SK-N-SH (cell line): Measurements from ENCODE around the gene ZNF79. TPM values are rescaled to one million over a fixed set of nuclear protein-coding genes. Genes with fewer than 3 reads are reported as not detected.

Source experiments
- CTCF ChIA-PET: fragments of 300-600, 350-600 bp; formaldehyde crosslinking; extraction: SDS; loops from one replicate; lab custom pipeline; 2021; lab: Yijun Ruan, JAX
- POLR2A ChIA-PET: fragments of 350-600 bp; sonication (Branson Sonifier 250); formaldehyde crosslinking; extraction: SDS; loops from one replicate; lab custom pipeline; 2020; ENCODE audit warnings: antibody characterized with exemption, inconsistent platforms; lab: Yijun Ruan, JAX
- DNase-seq: peaks from one replicate; pipeline ENCODE4 v3.0.0; 2012
- H2AFZ ChIP-seq: fragments of 200-600 bp; sonication (generic); 2 replicates; pipeline ENCODE4 v1.8.1; 2016; ENCODE audit warnings: antibody characterized with exemption, mild to moderate bottlenecking, low read depth
- H3F3A ChIP-seq: fragments of 200-600 bp; sonication (generic); replicated peaks from 2 replicates; pipeline ENCODE3; 2016; ENCODE audit warnings: antibody characterized with exemption, mild to moderate bottlenecking; ENCODE audit not compliant: insufficient read depth
- H3K27ac ChIP-seq, 2 experiments: fragments of 200-500 bp in 1 of 2; fragments of 200-600 bp in 1 of 2; sonication (Bioruptor generic) in 1 of 2; sonication (generic), shearing (Covaris generic) in 1 of 2; 2 replicates each; pipeline versions ENCODE4 v1.5.1 to v1.6.1; 2014 to 2016; ENCODE audit warnings: low read depth in 2 of 2, inconsistent platforms in 1 of 2, low read length in 1 of 2, mild to moderate bottlenecking in 1 of 2, mixed read lengths in 1 of 2
- H3K27me3 ChIP-seq: fragments of 200-600 bp; sonication (generic), shearing (Covaris generic); 2 replicates; pipeline ENCODE4 v1.6.1; 2016; ENCODE audit warnings: mixed run types; ENCODE audit not compliant: insufficient read depth
- H3K36me3 ChIP-seq, 2 experiments: fragments of 200-500 bp in 1 of 2; fragments of 200-600 bp in 1 of 2; sonication (Bioruptor generic) in 1 of 2; sonication (generic) in 1 of 2; replicated peaks in 1 of 2; 2 replicates each; pipeline versions ENCODE3 to v1.5.1; 2014 to 2016; ENCODE audit warnings: low read length in 1 of 2, mild to moderate bottlenecking in 1 of 2; ENCODE audit not compliant: insufficient read depth in 2 of 2, control insufficient read depth in 1 of 2
- H3K4me1 ChIP-seq, 2 experiments: fragments of 200-500 bp in 1 of 2; fragments of 200-600 bp in 1 of 2; sonication (Bioruptor generic) in 1 of 2; sonication (generic), shearing (Covaris generic) in 1 of 2; 2 replicates each; pipeline versions ENCODE4 v1.5.1 to v1.6.1; 2014 to 2016; ENCODE audit warnings: low read depth in 1 of 2, low read length in 1 of 2, mixed run types in 1 of 2; ENCODE audit not compliant: insufficient read depth in 2 of 2, control insufficient read depth in 1 of 2
- H3K4me2 ChIP-seq: fragments of 200-600 bp; sonication (generic), shearing (Covaris generic); 2 replicates; pipeline ENCODE4 v1.6.1; 2017; ENCODE audit warnings: mixed run types
- H3K4me3 ChIP-seq, 2 experiments: fragments of 200-500 bp in 1 of 2; fragments of 200-600 bp in 1 of 2; sonication (Bioruptor generic) in 1 of 2; sonication (generic), shearing (Covaris generic) in 1 of 2; 2 replicates each; pipeline versions ENCODE4 v1.5.1 to v1.8.1; 2014 to 2016; ENCODE audit warnings: low read depth in 2 of 2, inconsistent platforms in 1 of 2, low read length in 1 of 2, mild to moderate bottlenecking in 1 of 2, mixed read lengths in 1 of 2, moderate library complexity in 1 of 2
- H3K79me2 ChIP-seq: fragments of 200-600 bp; sonication (generic); 2 replicates; pipeline ENCODE4 v1.8.1; 2017; ENCODE audit warnings: mild to moderate bottlenecking; ENCODE audit not compliant: insufficient read depth
- H3K9ac ChIP-seq: fragments of 200-600 bp; sonication (generic); 2 replicates; pipeline ENCODE4 v1.6.1; 2017; ENCODE audit warnings: mixed run types
- H3K9me2 ChIP-seq: fragments of 200-600 bp; sonication (generic); 2 replicates; pipeline ENCODE4 v1.6.1; 2017; ENCODE audit warnings: mixed run types
- H3K9me3 ChIP-seq: fragments of 200-600 bp; sonication (generic); 2 replicates; pipeline ENCODE4 v1.6.1; 2017; ENCODE audit warnings: mixed run types, mild to moderate bottlenecking, moderate library complexity
- H4K20me1 ChIP-seq: fragments of 200-600 bp; sonication (generic); 2 replicates; pipeline ENCODE4 v1.6.1; 2017; ENCODE audit warnings: mild to moderate bottlenecking, mixed run types; ENCODE audit not compliant: insufficient read depth
- CHD2 ChIP-seq: fragments of 150-350 bp; IDR thresholded peaks from 2 replicates; pipeline ENCODE4 v1.6.1; 2018; ENCODE audit warnings: low read length; ENCODE audit not compliant: partially characterized antibody
- EP300 ChIP-seq, 2 experiments: IDR thresholded peaks; 2 replicates each; pipeline versions ENCODE4 v1.4.0 to v1.6.1; 2012; ENCODE audit warnings: borderline replicate concordance in 1 of 2, low read depth in 1 of 2, low read length in 1 of 2
- FOXJ3 ChIP-seq: sonication (generic); formaldehyde crosslinking; IDR thresholded peaks from 2 replicates; pipeline ENCODE4 v1.5.1; 2020; ENCODE audit warnings: mild to moderate bottlenecking, missing genetic modification reagents
- FOXM1 ChIP-seq: IDR thresholded peaks from 2 replicates; pipeline ENCODE4 v1.4.0; 2012; ENCODE audit warnings: low read depth, mild to moderate bottlenecking
- JUND ChIP-seq: IDR thresholded peaks from 2 replicates; pipeline ENCODE4 v1.4.0; 2012
- MEF2A ChIP-seq: IDR thresholded peaks from 2 replicates; pipeline ENCODE4 v1.4.0; 2012; ENCODE audit warnings: low read depth, borderline replicate concordance
- MXI1 ChIP-seq: IDR thresholded peaks from 2 replicates; pipeline ENCODE4 v1.6.1; 2012; ENCODE audit warnings: mild to moderate bottlenecking, low read depth, low read length, improper control_type of control experiment
- NFIC ChIP-seq: IDR thresholded peaks from 2 replicates; pipeline ENCODE4 v1.4.0; 2012; ENCODE audit warnings: borderline replicate concordance
- NRF1 ChIP-seq: IDR thresholded peaks from 2 replicates; pipeline ENCODE4 v1.6.1; 2012; ENCODE audit warnings: low read depth, mild to moderate bottlenecking, low read length
- RAD21 ChIP-seq: IDR thresholded peaks from 2 replicates; pipeline ENCODE4 v1.6.1; 2012; ENCODE audit warnings: mild to moderate bottlenecking, low read length
- RXRA ChIP-seq: IDR thresholded peaks from 2 replicates; pipeline ENCODE4 v1.4.0; 2012; ENCODE audit warnings: low read depth, mild to moderate bottlenecking, borderline replicate concordance
- SIN3A ChIP-seq: IDR thresholded peaks from 2 replicates; pipeline ENCODE4 v1.6.1; 2012; ENCODE audit warnings: low read depth, mild to moderate bottlenecking, low read length, moderate library complexity, borderline replicate concordance
- TEAD4 ChIP-seq: IDR thresholded peaks from 2 replicates; pipeline ENCODE4 v1.4.0; 2012; ENCODE audit warnings: mild to moderate bottlenecking, borderline replicate concordance; ENCODE audit not compliant: insufficient read depth
- USF2 ChIP-seq: fragments of 150-350 bp; IDR thresholded peaks from 2 replicates; pipeline ENCODE4 v1.6.1; 2017; ENCODE audit warnings: antibody characterized with exemption, low read length, low read depth, borderline replicate concordance
- YY1 ChIP-seq: IDR thresholded peaks from 2 replicates; pipeline ENCODE4 v1.4.0; 2012; ENCODE audit warnings: low read depth, mild to moderate bottlenecking
- WGBS: methylation state at CpG from one replicate; pipeline ENCODE4 v1.1.6; 2017; ENCODE audit warnings: low lambda C conversion rate; 5-methylcytosine and 5-hydroxymethylcytosine counted together
- polyA plus RNA-seq, 3 experiments: library from polyadenylated mRNA; depleted of rRNA; stranded (reverse); fragments of >200 nt; gene quantifications; 2 replicates each; pipeline ENCODE4 v1.2.3, GENCODE V29; 2012
- TF ChIP-seq, protein P1 (sequence below): IDR thresholded peaks from 2 replicates; pipeline ENCODE4; 2012
- TF ChIP-seq, protein P2 (sequence below): IDR thresholded peaks from 2 replicates; pipeline ENCODE4 v1.4.0; 2012; ENCODE audit warnings: low read depth
- TF ChIP-seq, protein P3 (sequence below): IDR thresholded peaks from 2 replicates; pipeline ENCODE4 v1.6.1; 2012; ENCODE audit warnings: mild to moderate bottlenecking, low read depth, low read length, moderate library complexity
- TF ChIP-seq, protein P4 (sequence below): IDR thresholded peaks from 2 replicates; pipeline ENCODE4 v1.4.0; 2012; ENCODE audit warnings: low read depth, borderline replicate concordance

Gene ZNF79
- polyA plus RNA-seq, 1 of the 3 experiments (the other 2 are of a cell fraction), result 4.6 TPM

DNA sequence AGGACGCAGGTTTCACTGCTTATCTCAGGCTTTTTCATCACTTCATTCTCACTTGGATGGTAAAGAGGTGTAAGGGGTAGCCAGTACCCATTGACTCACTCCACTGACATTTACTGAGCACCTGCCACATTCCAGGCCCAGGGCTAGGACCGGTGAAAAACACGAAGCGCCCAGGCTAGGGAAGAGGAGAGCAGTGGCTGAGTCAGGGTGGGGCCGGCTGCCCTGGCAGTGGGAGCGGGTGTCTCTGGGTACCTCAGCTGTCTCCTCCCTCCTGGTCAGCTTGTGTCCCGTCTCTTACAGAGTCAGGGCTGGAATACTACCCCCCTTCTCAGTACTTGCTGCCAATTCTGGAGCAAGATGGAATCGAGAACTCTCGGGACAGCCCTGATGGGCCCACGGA is 49.3 kb downstream of the ZNF79 start:
- no peaks in the 10 kb centered on the region for H3K79me2 ChIP-seq
- H3K9me2 ChIP-seq, result no peaks in the 10 kb centered on the region
- no peak for TF ChIP-seq RXRA
- TF ChIP-seq TEAD4, result no peak
- no peak for TF ChIP-seq MXI1
- TF ChIP-seq, protein P1, sequence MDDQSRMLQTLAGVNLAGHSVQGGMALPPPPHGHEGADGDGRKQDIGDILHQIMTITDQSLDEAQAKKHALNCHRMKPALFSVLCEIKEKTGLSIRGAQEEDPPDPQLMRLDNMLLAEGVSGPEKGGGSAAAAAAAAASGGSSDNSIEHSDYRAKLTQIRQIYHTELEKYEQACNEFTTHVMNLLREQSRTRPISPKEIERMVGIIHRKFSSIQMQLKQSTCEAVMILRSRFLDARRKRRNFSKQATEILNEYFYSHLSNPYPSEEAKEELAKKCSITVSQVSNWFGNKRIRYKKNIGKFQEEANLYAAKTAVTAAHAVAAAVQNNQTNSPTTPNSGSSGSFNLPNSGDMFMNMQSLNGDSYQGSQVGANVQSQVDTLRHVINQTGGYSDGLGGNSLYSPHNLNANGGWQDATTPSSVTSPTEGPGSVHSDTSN, result no peak
- TF ChIP-seq FOXJ3 (CRISPR knock-in tag), result no peak
- TF ChIP-seq, protein P2, sequence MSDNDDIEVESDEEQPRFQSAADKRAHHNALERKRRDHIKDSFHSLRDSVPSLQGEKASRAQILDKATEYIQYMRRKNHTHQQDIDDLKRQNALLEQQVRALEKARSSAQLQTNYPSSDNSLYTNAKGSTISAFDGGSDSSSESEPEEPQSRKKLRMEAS, result no peak
- TF ChIP-seq YY1, result no peak
- TF ChIP-seq, protein P3, sequence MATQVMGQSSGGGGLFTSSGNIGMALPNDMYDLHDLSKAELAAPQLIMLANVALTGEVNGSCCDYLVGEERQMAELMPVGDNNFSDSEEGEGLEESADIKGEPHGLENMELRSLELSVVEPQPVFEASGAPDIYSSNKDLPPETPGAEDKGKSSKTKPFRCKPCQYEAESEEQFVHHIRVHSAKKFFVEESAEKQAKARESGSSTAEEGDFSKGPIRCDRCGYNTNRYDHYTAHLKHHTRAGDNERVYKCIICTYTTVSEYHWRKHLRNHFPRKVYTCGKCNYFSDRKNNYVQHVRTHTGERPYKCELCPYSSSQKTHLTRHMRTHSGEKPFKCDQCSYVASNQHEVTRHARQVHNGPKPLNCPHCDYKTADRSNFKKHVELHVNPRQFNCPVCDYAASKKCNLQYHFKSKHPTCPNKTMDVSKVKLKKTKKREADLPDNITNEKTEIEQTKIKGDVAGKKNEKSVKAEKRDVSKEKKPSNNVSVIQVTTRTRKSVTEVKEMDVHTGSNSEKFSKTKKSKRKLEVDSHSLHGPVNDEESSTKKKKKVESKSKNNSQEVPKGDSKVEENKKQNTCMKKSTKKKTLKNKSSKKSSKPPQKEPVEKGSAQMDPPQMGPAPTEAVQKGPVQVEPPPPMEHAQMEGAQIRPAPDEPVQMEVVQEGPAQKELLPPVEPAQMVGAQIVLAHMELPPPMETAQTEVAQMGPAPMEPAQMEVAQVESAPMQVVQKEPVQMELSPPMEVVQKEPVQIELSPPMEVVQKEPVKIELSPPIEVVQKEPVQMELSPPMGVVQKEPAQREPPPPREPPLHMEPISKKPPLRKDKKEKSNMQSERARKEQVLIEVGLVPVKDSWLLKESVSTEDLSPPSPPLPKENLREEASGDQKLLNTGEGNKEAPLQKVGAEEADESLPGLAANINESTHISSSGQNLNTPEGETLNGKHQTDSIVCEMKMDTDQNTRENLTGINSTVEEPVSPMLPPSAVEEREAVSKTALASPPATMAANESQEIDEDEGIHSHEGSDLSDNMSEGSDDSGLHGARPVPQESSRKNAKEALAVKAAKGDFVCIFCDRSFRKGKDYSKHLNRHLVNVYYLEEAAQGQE, result no peak
- no peak for TF ChIP-seq MEF2A
- TF ChIP-seq EP300 (IDR thresholded peaks at IDR 0.05; ENCODE audit: borderline replicate concordance in 1 of 2, low read depth in 1 of 2, low read length in 1 of 2), result no peak
- TF ChIP-seq NRF1, result no peak
- TF ChIP-seq RAD21, result no peak
- no peak for TF ChIP-seq SIN3A
- no peak for TF ChIP-seq USF2
- TF ChIP-seq, protein P4, sequence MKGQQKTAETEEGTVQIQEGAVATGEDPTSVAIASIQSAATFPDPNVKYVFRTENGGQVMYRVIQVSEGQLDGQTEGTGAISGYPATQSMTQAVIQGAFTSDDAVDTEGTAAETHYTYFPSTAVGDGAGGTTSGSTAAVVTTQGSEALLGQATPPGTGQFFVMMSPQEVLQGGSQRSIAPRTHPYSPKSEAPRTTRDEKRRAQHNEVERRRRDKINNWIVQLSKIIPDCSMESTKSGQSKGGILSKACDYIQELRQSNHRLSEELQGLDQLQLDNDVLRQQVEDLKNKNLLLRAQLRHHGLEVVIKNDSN, result no peak
- no peak for TF ChIP-seq FOXM1
- no peak for TF ChIP-seq CHD2
- TF ChIP-seq JUND, result no peak
- TF ChIP-seq NFIC, result no peak
- TF ChIP-seq, all 33 proteins: peak for 0
- WGBS, result 95% methylated on average over 10 of the region's 10 CpGs
- DNase-seq, result no peak
- POLR2A ChIA-PET, result no interaction called here
- no peak overlapping the region for H3K27ac ChIP-seq
- CTCF ChIA-PET, result interaction anchor here (1.1 to 2.4 kb wide), 2 partner anchors 17 to 31 kb away, joined by 3 to 7 read pairs; no protein-coding TSS in a partner anchor
- no peaks in the 10 kb centered on the region for H3K4me1 ChIP-seq
- H3K4me3 ChIP-seq, result no peak overlapping the region
- H3K4me2 ChIP-seq, result no peak overlapping the region
- H3K9ac ChIP-seq, result no peak overlapping the region
- no peaks in the 10 kb centered on the region for H4K20me1 ChIP-seq
- no peaks in the 10 kb centered on the region for H3F3A ChIP-seq
- no peak overlapping the region for H2AFZ ChIP-seq
- no peaks in the 10 kb centered on the region for H3K9me3 ChIP-seq
- no peaks in the 10 kb centered on the region for H3K27me3 ChIP-seq
- H3K36me3 ChIP-seq, result peaks cover 5 to 13% of the 10 kb centered on the region in 2 experiments
